Measurements from ENCODE around the gene NOTCH1.

The NOTCH1 gene

GRCh38 chr9:136483589-136484152 lies 62.2 kb downstream of the NOTCH1 start:
- no peaks in the 10 kb centered on the region for H3K9me3 ChIP-seq (ENCODE audit: low read depth, low read length)
- TF ChIP-seq FOXP2 (optimal IDR thresholded peaks at IDR 0.05; ENCODE audit: control extremely low read depth, extremely low read length, insufficient read depth) (no peak), POLR2AphosphoS5 (IDR thresholded peaks at IDR 0.05; ENCODE audit: borderline replicate concordance, low read depth, low read length) (peak; percentile 89)
- peak; percentile 70 for DNase-seq (ENCODE audit: low read depth, low spot score)
- H3K9ac ChIP-seq (ENCODE audit: insufficient read length): peak overlapping the region; percentile 96
- no peaks in the 10 kb centered on the region; the same call in 1 of the 2 replicates for H3K36me3 ChIP-seq (ENCODE audit: insufficient read depth, low read length)
- H3K27ac ChIP-seq: peak overlapping the region; percentile 99
- peak overlapping the region; percentile 98 for H3K4me3 ChIP-seq

DNA sequence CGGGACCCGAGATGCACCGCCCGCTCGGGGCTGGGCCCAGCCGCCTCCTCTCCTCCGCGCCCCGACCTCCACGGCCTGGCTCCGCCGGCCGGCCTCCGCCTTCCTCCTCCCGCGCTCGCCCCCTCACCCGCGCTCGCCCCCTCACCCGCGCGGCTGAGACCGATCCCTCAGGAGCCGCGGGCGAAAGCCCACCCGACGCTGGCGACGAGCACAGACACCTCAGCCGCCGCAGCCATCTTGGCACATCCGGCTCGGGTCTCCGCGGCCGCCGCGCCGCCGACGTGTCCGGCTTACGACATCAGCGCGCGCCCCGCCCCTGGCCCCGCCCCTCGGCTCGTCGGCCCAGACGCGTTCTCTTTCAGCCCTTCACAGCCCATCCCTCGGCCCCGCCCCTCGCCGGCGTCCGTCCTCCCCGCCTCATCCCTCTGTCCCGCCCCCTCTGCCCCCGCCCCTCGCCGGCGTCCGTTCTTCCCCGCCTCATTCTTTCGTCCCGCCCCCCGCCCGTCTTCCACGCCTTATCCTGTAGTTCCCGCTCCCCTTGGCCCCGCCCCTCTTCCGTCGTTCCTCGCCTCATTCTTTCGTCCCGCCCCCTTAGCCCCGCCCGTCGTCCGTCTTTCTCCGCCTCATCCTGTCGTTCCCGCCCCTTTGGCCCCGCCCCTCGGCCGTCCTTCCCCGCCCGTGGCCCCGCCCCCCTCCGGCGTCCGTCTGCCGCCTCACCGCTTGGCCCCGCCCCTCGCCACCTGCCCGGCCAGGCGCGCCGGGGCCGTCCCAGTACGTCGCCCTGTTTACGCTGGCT lies 62.9 kb downstream of the NOTCH1 start, which contains the start of gene SEC16A:
TSS of gene SEC16A (minus strand) at position 248 of the 796 bp plus-strand sequence. CDS start 5,425 bp downstream, outside the sequence.
- Histone ChIP-seq H3K36me3 (ENCODE audit: insufficient read depth, low read length) (peaks cover 4% of the 10 kb centered on the region; the same call in 1 of the 2 replicates), H3K9me3 (ENCODE audit: low read depth, low read length) (no peaks in the 10 kb centered on the region), H3K9ac (ENCODE audit: insufficient read length) (peak within 1 kb of the TSS; percentile 96), H3K27ac (peak within 1 kb of the TSS; percentile 99), H3K4me3 (peak within 1 kb of the TSS; percentile 98)
- DNase-seq (ENCODE audit: low read depth, low spot score): peak; percentile 95
- peak; percentile 91 for TF ChIP-seq POLR2AphosphoS5 (IDR thresholded peaks at IDR 0.05; ENCODE audit: borderline replicate concordance, low read depth, low read length)
- TF ChIP-seq FOXP2 (optimal IDR thresholded peaks at IDR 0.05; ENCODE audit: control extremely low read depth, extremely low read length, insufficient read depth): no peak
- no peak for TF ChIP-seq EZH2 (IDR thresholded peaks at IDR 0.05)

DNA sequence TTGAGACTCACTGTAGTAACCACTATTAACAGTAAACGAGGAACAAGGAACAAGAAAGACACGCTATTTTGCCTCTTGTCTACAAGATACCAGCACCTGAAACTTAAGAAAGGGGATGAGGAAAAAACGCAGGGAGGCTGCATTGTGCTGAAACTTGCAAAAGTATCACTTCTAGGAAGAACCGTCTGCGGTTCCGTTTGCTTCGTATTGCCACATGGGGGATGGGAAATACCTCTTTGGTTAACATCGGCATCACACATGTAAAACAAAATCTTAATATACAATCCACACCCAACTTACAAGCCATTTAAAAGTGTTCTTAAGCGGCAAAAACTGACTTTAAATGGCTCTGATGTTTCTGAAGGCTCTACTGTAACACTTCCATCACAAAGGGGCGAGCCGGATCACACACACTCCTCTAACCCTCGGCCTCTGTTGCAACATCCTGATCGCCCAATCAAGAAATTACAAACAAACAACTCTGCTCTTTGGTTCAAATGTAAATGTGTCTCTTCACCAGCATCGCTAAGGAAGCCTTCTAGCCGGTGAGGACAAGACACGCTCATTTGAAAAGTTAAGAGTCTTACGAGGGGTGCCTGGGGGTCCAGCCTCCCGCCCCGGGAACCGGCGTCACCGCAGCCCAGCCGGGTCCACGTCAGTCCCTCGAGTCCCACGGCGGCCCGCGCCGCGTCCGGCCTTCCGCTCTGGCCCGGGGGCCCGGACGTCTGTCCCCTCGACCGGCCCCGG lies 63.6 kb downstream of the NOTCH1 start:
- H3K27ac ChIP-seq: peak overlapping the region; percentile 76
- peak overlapping the region; percentile 96 for H3K9ac ChIP-seq (ENCODE audit: insufficient read length)
- no peaks in the 10 kb centered on the region for H3K9me3 ChIP-seq (ENCODE audit: low read depth, low read length)
- TF ChIP-seq POLR2AphosphoS5 (IDR thresholded peaks at IDR 0.05; ENCODE audit: borderline replicate concordance, low read depth, low read length): no peak
- no peak for TF ChIP-seq FOXP2 (optimal IDR thresholded peaks at IDR 0.05; ENCODE audit: control extremely low read depth, extremely low read length, insufficient read depth)
- no peak for TF ChIP-seq EZH2 (IDR thresholded peaks at IDR 0.05)
- peak overlapping the region; percentile 91 for H3K4me3 ChIP-seq
- peaks cover 11% of the 10 kb centered on the region; the same call in 1 of the 2 replicates for H3K36me3 ChIP-seq (ENCODE audit: insufficient read depth, low read length)
- DNase-seq (ENCODE audit: low read depth, low spot score): no peak

- Histone ChIP-seq H3K36me3 (ENCODE audit: insufficient read depth, low read length) (peaks cover 18% of the 10 kb centered on the region), H3K9me3 (ENCODE audit: low read depth, low read length) (no peaks in the 10 kb centered on the region), H3K4me3 (peak overlapping the region; percentile 91), H3K27ac (no peak overlapping the region), H3K9ac (ENCODE audit: insufficient read length) (peak overlapping the region; percentile 96)
- DNase-seq (ENCODE audit: low read depth, low spot score): no peak
- TF ChIP-seq POLR2AphosphoS5 (IDR thresholded peaks at IDR 0.05; ENCODE audit: borderline replicate concordance, low read depth, low read length): no peak
- no peak for TF ChIP-seq FOXP2 (optimal IDR thresholded peaks at IDR 0.05; ENCODE audit: control extremely low read depth, extremely low read length, insufficient read depth)
- no peak for TF ChIP-seq EZH2 (IDR thresholded peaks at IDR 0.05)
Measured at GRCh38 chr9:136481558-136481957, 64.3 kb downstream of the NOTCH1 start.

GRCh38 chr9:136476369-136477150 lies 69.3 kb downstream of the NOTCH1 start:
- Histone ChIP-seq H3K9ac (ENCODE audit: insufficient read length) (no peak overlapping the region), H3K36me3 (ENCODE audit: insufficient read depth, low read length) (peaks cover 67% of the 10 kb centered on the region), H3K4me3 (no peak overlapping the region), H3K9me3 (ENCODE audit: low read depth, low read length) (no peaks in the 10 kb centered on the region), H3K27ac (no peak overlapping the region)
- TF ChIP-seq FOXP2 (optimal IDR thresholded peaks at IDR 0.05; ENCODE audit: control extremely low read depth, extremely low read length, insufficient read depth) (no peak), EZH2 (IDR thresholded peaks at IDR 0.05) (no peak), POLR2AphosphoS5 (IDR thresholded peaks at IDR 0.05; ENCODE audit: borderline replicate concordance, low read depth, low read length) (no peak)
- DNase-seq (ENCODE audit: low read depth, low spot score): no peak

DNA sequence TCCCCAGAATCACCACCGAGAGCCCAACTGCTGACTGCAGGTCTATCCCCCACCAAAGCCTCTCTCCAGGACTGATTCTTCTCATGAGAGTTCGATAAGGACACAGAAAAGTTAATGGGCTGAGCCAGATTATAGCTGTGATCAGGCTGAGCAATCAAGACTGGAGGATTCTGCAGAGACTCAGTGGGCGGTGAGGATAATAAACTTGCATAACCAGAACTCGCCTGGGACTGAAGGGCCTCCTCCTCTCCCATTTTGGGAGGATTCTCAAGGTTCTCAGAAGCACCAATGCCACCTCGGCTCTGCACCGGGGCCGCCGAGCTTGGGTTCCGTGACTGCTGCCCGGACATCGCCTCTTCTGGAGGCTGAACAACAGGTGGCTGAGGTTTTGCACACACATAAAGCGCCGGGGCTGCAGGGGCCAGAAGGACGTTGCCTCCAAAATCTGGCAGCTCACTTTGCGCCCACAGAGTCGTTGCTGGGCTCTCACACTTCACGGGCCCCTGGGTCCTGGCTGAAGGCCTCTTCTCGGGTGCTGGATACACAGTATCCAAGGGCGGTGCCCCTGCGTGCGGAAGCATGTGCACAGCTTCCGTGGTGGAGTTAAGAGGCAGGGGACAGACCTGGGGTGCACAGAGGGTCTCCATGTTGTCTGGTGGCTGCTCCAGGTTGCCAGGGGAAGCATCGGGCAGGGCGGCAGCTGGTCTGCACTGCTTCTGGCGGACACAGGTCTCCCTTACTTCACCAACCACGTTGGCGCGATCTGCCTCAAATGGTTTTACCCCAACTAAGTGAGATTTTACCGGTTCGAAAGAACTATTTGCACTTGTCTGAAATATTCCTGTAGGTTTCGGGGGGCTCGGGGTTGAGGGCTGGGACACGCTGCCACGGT lies 70.6 kb downstream of the NOTCH1 start:
- Histone ChIP-seq H3K27ac (no peak overlapping the region), H3K9ac (ENCODE audit: insufficient read length) (no peak overlapping the region), H3K4me3 (no peak overlapping the region), H3K9me3 (ENCODE audit: low read depth, low read length) (no peaks in the 10 kb centered on the region), H3K36me3 (ENCODE audit: insufficient read depth, low read length) (peaks cover 79% of the 10 kb centered on the region)
- TF ChIP-seq POLR2AphosphoS5 (IDR thresholded peaks at IDR 0.05; ENCODE audit: borderline replicate concordance, low read depth, low read length) (no peak), FOXP2 (optimal IDR thresholded peaks at IDR 0.05; ENCODE audit: control extremely low read depth, extremely low read length, insufficient read depth) (no peak), EZH2 (IDR thresholded peaks at IDR 0.05) (no peak)
- DNase-seq (ENCODE audit: low read depth, low spot score): no peak

All from SK-N-MC (cell line).